Mucosa of descending colon (tissue), 3 donors: ENCODE data around the gene GPANK1. TPM values are rescaled to one million over a fixed set of nuclear protein-coding genes. Genes with fewer than 3 reads are reported as not detected.

ENCODE experiments used
- ATAC-seq: fragments of 200-7000 bp; cut with Tn5 transposase; one replicate; pipeline ENCODE4 v1.9.1; 2020; ENCODE audit warnings: mild to moderate bottlenecking, moderate library complexity
- DNase-seq, 3 donors: peaks; one replicate each; pipeline ENCODE4 v3.0.0-alpha.2; 2020
- H3K36me3 ChIP-seq: fragments of 200-600 bp; one replicate; pipeline ENCODE4 v1.8.0; 2021; ENCODE audit warnings: low read depth, mild to moderate bottlenecking
- H3K4me1 ChIP-seq: fragments of 200-600 bp; one replicate; pipeline ENCODE4 v1.8.0; 2021; ENCODE audit warnings: low read depth, mild to moderate bottlenecking
- H3K4me3 ChIP-seq: fragments of 200-600 bp; one replicate; pipeline ENCODE4 v1.8.0; 2021; ENCODE audit warnings: mild to moderate bottlenecking
- H3K9me3 ChIP-seq: fragments of 200-600 bp; one replicate; pipeline ENCODE4 v1.8.0; 2021; ENCODE audit warnings: mild to moderate bottlenecking
- CTCF ChIP-seq: fragments of 200-600 bp; IDR thresholded peaks from one replicate; pipeline ENCODE4 v1.8.0; 2022; ENCODE audit warnings: antibody characterized with exemption, mild to moderate bottlenecking
- intact Hi-C, 2 donors: fragments of 100-400 bp; cut with DNase I in 1 of 2; cut with micrococcal nuclease in 1 of 2; formaldehyde crosslinking; loops; one replicate each; pipeline versions ENCODE4 v1.11.0 to v1.11.1; 2022; cut with DNase I, micrococcal nuclease
- total RNA-seq, 3 donors: library from RNA; stranded (reverse); fragmentation: NEBNext Ultra II Directional in 2 of 3; extraction: Animal tissue kit (Norgen Biotek cat#: 25700) in 2 of 3; gene quantifications; one replicate each; pipeline versions ENCODE4 v1.2.1 to v1.2.4, GENCODE V29; 2021 to 2023
- donor health status: DM: no; HTN: no; CAD: no; lungs with moderate emphysema.
- donor health status: DM: no; HTN: no; CAD: no.
- donor health status: DM: no; HTN: yes; CAD: no.

The GPANK1 gene
- total RNA-seq, 3 donors from 2014 or later, result 13.4 to 17.7 (median 17.4) TPM

DNA sequence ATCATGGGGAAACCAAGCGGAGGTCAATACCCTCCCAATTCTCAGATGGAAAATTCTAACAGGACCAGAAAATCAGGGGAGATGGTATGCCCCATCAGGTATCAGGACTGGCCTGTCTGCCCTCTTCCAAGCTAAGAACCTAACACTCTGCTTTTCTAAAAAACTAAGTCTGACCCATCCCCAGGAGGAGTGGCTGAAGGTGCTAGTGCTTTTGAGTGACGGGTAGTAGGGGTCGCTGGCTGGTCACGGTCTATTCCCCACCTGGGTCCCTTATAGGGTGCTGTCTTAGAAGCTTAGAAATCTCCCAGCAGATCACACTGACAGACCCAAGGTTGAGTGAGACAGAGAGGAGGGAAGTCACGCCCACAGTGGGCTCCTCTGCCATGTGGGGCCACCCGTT is 28.7 kb upstream of the GPANK1 start:
- no peaks in the 10 kb centered on the region for H3K9me3 ChIP-seq
- intact Hi-C loops, result no loop called here
- ATAC-seq (no peak), DNase-seq (no peak)
- TF ChIP-seq CTCF, result no peak
- H3K36me3 ChIP-seq, result peaks cover 5% of the 10 kb centered on the region
- H3K4me3 ChIP-seq, result no peak overlapping the region
- H3K4me1 ChIP-seq, result no peaks in the 10 kb centered on the region

DNA sequence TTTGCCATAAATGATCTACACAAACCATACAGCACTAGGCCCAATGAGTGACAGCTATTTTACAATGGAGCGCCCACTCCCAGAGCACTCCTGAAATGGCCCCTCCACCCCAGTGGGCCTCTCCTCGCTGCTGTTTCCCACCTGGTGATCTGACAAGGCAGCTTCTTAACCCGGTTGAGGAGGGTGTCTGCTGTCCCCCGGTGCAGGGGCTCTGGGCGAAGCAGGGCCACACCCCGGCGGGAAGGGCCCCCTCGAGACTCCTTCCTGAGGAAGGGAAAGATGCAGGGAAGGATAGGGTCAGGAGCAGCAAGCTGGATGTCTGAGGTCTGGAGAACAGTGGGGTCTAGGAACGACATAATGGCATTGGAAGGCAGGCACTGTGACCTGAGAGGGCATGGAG is 28.1 kb upstream of the GPANK1 start:
- ATAC-seq (no peak), DNase-seq (no peak)
- Histone ChIP-seq H3K36me3 (peaks cover 6% of the 10 kb centered on the region), H3K9me3 (no peaks in the 10 kb centered on the region), H3K4me1 (no peaks in the 10 kb centered on the region), H3K4me3 (no peak overlapping the region)
- intact Hi-C loops, result no loop called here
- TF ChIP-seq CTCF, result no peak

- no peak for ATAC-seq
Measured at GRCh38 chr6:31692353-31692752, 27.6 kb upstream of the GPANK1 start.

GRCh38 chr6:31691564-31692108 is 26.8 kb upstream of the GPANK1 start:
- H3K4me1 ChIP-seq, result no peaks in the 10 kb centered on the region

More at GRCh38 chr6:31692353-31692752, 27.6 kb upstream of the GPANK1 start:
- Histone ChIP-seq H3K36me3 (peaks cover 7% of the 10 kb centered on the region), H3K4me3 (no peak overlapping the region), H3K4me1 (no peaks in the 10 kb centered on the region), H3K9me3 (no peaks in the 10 kb centered on the region)
- intact Hi-C loops, result no loop called here
- TF ChIP-seq CTCF, result no peak
- no peak for DNase-seq

GRCh38 chr6:31691078-31691463 is 26.3 kb upstream of the GPANK1 start:
- Histone ChIP-seq H3K9me3 (no peaks in the 10 kb centered on the region), H3K36me3 (peaks cover 13% of the 10 kb centered on the region), H3K4me1 (no peaks in the 10 kb centered on the region), H3K4me3 (no peak overlapping the region)
- TF ChIP-seq CTCF, result no peak
- DNase-seq (no peak), ATAC-seq (no peak)
- intact Hi-C loops, result no loop called here

More at GRCh38 chr6:31691564-31692108, 26.8 kb upstream of the GPANK1 start:
- Histone ChIP-seq H3K4me3 (no peak overlapping the region), H3K36me3 (peaks cover 11% of the 10 kb centered on the region), H3K9me3 (no peaks in the 10 kb centered on the region)
- no peak for DNase-seq
- intact Hi-C loops, result no loop called here
- ATAC-seq, result no peak
- no peak for TF ChIP-seq CTCF
